Activated CD4-positive, alpha-beta T cell treated with anti-CD3 and anti-CD28 coated beads, Interleukin-2, amount 10 ng/mL, durations not matched to agents 7 days and 5 days (primary cell): ENCODE measurements around the gene OSR1. TPM values are rescaled to one million over a fixed set of nuclear protein-coding genes. Genes with fewer than 3 reads are reported as not detected.

ENCODE experiments used
- CTCF ChIA-PET: fragments of 350-600 bp; sonication (Branson Sonifier 250); formaldehyde crosslinking; loops from one replicate; lab custom pipeline; 2021; ENCODE audit warnings: antibody characterized with exemption; lab: Charles Lee
- POLR2A ChIA-PET: fragments of 350-600 bp; sonication (Branson Sonifier 250); formaldehyde crosslinking; loops from one replicate; lab custom pipeline; 2021; ENCODE audit warnings: antibody characterized with exemption; lab: Charles Lee
- DNase-seq: peaks from one replicate; pipeline ENCODE4 v3.0.0-alpha.2; 2020
- H3K27ac Mint-ChIP-seq: one replicate; pipeline ENCODE4 v1.8.0; 2021; ENCODE audit warnings: mild to moderate bottlenecking, moderate library complexity, mixed read lengths
- H3K27me3 Mint-ChIP-seq: one replicate; pipeline ENCODE4 v1.8.0; 2021; ENCODE audit warnings: mixed read lengths
- H3K36me3 Mint-ChIP-seq: one replicate; pipeline ENCODE4 v1.8.0; 2021; ENCODE audit warnings: low read depth, mixed read lengths
- H3K4me1 Mint-ChIP-seq: one replicate; pipeline ENCODE4 v1.8.0; 2021; ENCODE audit warnings: mixed read lengths
- H3K4me3 Mint-ChIP-seq: one replicate; pipeline ENCODE4 v1.8.0; 2021; ENCODE audit warnings: mild to moderate bottlenecking, moderate library complexity, mixed read lengths
- H3K9me3 Mint-ChIP-seq: one replicate; pipeline ENCODE4 v1.8.0; 2021; ENCODE audit warnings: mixed read lengths
- total RNA-seq, 2 experiments: library from RNA; stranded (reverse); gene quantifications; one replicate each; pipeline ENCODE4 v1.2.3, GENCODE V29; 2021

The OSR1 gene
- total RNA-seq, 2 experiments from 2014 or later: not detected

DNA sequence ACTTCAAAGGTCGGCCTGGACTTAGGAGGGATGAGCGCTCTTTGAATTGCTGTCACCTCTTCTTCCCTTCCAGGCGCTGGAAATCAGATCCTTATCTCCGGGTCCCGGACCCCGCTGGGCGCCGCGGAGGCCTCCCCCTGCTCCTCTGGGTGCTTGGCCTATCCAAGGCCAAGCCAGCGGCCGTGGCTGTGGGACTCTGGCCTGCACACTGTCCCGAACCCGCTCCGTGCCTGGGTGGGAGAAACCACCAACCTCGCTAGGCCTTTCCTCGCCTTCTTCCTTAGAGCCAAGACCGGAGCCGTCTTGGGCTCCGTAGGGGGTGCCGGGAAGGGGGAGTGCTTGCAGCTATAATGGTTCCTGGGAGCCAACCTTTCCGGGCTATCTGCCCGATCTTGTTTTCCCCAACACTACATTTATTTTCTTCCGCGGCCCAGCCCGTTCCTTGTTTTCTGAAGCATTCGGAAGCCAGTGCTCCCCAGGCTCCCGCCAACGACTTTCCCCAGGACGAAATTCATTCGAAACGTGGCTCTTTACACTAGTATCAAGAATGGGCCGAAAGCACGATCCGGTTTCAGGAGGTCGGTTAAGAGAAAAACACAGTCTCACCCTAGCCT, 2.4 kb downstream of the OSR1 start:
- Mint-ChIP-seq H3K27ac (peak overlapping the region; percentile 41), H3K4me3 (peak overlapping the region; percentile 30), H3K9me3 (peaks cover 2% of the 10 kb centered on the region), H3K27me3 (peaks cover 91% of the 10 kb centered on the region), H3K4me1 (peaks cover 26% of the 10 kb centered on the region), H3K36me3 (peaks cover 7% of the 10 kb centered on the region)
- DNase-seq: no peak
- CTCF ChIA-PET: interaction anchor here (1.4 kb wide), 2 partner anchors 13 to 16 kb away, joined by 3 read pairs; no protein-coding TSS in a partner anchor
- POLR2A ChIA-PET: no interaction called here

DNA sequence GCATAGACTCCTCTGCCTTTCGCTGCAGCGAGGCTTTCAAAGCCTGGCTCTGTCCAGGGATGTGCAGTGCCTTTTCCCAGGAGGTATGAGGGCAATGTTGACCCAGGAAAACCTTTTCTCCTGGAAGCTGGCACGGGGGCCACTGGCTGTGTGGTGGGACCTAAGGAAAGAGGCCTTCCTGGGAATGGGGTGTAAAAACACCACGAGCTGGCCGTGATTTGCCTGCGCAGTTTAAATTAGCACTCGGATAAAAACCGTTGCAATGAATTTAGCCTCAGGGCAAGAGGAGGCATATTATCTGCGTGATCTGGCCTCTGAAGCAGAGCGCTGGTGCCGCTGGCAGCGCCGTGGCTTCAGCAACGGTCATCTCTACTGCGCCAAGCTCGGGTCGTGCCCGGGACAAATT, 3.0 kb downstream of the OSR1 start:
- POLR2A ChIA-PET: no interaction called here
- Mint-ChIP-seq H3K36me3 (peaks cover 7% of the 10 kb centered on the region), H3K9me3 (peaks cover 2% of the 10 kb centered on the region), H3K4me3 (peak overlapping the region; percentile 12), H3K27ac (no peak overlapping the region), H3K27me3 (peaks cover 90% of the 10 kb centered on the region), H3K4me1 (peaks cover 26% of the 10 kb centered on the region)
- CTCF ChIA-PET: interaction anchor here (1.4 kb wide), 2 partner anchors 13 to 16 kb away, joined by 3 read pairs; no protein-coding TSS in a partner anchor
- no peak for DNase-seq

DNA sequence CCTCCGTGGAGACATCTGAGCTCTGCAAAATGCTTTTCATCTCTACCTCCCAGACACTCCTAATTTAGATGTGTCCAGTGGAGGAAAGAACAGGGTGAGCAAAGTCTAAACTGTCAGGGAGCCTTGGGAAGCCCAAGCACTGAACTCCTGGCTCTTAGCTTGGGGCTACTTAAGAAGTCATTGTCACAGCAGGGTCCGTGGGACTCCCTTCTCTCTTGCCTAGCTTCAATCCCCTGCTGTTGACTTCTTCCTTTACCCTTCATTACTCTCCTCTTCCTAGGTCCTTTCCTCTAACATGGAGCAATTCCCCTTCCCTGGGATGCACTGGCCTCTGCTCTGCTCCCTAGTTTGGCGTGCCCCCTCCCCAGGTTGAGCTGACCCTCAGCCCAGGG, 3.4 kb downstream of the OSR1 start:
- peaks cover 88% of the 10 kb centered on the region for H3K27me3 Mint-ChIP-seq
- no peak for DNase-seq
- H3K4me3 Mint-ChIP-seq: no peak overlapping the region
- H3K36me3 Mint-ChIP-seq: peaks cover 7% of the 10 kb centered on the region
- H3K4me1 Mint-ChIP-seq: peaks cover 26% of the 10 kb centered on the region
- H3K9me3 Mint-ChIP-seq: peaks cover 2% of the 10 kb centered on the region
- ChIA-PET POLR2A (no interaction called here), CTCF (interaction anchor here (1.1 to 1.4 kb wide), 3 partner anchors 9 to 17 kb away, joined by 3 read pairs; no protein-coding TSS in a partner anchor)
- H3K27ac Mint-ChIP-seq: no peak overlapping the region

DNA sequence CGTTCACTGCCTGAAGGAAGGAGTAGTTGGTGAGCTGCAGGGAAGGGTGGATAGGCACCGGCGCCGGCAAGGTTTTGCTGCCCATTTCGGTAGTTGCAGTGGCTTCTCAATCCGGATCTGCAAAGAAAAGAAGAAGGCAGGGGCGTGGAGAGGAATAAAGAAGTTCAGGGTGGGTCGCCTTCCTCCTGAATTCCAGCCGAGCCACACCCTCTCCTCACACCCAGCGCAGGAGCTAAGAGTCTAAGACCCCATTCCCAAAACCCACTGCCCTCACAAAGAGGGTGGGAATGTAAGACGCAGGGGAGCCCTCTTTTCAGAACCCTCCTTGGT, 4.7 kb downstream of the OSR1 start:
- Mint-ChIP-seq H3K4me1 (peaks cover 28% of the 10 kb centered on the region), H3K9me3 (peaks cover 2% of the 10 kb centered on the region), H3K4me3 (no peak overlapping the region), H3K36me3 (peaks cover 7% of the 10 kb centered on the region), H3K27me3 (peaks cover 87% of the 10 kb centered on the region), H3K27ac (no peak overlapping the region)
- no peak for DNase-seq
- POLR2A ChIA-PET: no interaction called here
- CTCF ChIA-PET: no interaction called here

DNA sequence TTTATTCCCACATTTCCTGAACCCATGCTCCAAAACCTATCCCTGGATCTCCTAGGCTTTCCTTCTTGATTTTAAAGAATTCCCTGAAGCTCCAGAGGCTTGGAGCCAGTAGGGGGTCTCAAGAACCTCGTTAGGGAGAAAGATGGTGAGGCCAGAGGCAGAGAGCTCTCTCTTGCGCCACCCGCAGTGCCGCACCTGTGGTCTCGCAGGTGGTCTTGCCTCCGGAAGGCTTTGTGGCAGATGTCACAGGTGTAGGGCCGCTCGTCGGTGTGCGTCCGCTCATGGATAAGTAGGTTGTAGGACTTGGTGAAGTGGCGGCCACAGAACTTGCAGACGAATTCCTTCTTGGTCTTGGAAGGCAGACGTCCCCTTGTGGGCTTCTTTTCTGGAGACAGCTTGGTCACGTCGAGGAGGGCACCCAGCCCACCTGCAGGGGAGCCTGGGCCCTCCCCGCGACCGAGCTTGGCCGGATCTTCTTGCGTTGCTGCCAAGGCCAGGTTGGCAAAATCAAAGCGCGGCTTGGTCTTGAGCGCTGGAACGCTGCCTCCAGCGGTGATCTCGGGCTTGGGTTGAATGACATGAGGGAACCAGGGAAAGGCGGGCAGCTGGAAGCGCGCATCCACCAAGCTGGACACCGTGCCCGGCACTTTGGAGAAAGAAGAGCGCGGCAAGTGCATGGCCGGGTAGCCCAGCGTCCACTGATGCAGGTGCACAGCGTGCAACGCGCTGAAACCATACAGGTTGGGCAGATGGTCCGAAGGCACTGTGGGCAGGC, 5.3 kb downstream of the OSR1 start:
- peaks cover 7% of the 10 kb centered on the region for H3K36me3 Mint-ChIP-seq
- no peak for DNase-seq
- H3K4me1 Mint-ChIP-seq: peaks cover 31% of the 10 kb centered on the region
- CTCF ChIA-PET: no interaction called here
- peaks cover 2% of the 10 kb centered on the region for H3K9me3 Mint-ChIP-seq
- H3K4me3 Mint-ChIP-seq: no peak overlapping the region
- POLR2A ChIA-PET: no interaction called here
- no peak overlapping the region for H3K27ac Mint-ChIP-seq
- H3K27me3 Mint-ChIP-seq: peaks cover 86% of the 10 kb centered on the region

DNA sequence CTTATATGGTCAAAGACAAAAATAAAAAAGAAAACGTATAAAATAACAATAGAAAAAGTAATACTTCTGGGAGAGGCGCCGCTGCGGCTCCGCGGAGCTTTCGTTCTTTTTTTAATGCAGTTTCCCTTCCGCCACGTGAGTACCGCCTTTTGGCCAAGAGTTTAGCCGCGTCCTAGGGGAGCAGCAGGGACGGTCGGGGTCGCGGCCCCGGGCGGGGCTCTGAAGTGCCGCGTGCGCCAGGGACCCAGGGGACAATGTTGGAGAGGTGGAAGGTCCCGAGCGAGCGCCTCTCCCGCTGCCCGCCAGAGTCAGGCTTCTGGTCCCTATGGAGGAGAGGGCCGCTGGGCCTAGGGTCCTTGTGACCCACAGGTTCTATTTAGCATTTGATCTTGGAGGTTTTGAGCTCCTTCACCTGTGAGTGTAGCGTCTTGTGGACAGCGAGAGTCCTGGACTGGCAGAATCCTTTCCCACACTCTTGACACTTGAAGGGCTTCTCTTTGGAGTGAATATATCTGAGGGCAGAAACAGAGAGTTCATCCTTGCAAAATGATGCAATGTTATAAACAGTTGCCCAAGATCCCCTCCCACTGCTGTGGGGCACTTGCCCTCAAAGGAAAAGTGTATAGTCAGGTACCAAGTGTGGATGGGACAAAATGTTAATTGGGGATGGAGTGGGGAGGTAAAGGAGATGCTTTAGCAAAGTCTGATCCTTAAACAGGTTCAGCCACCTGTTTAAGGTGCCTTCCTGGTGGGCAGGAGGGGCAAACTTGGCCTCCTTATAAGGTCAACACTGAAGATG, 6.3 kb downstream of the OSR1 start:
- POLR2A ChIA-PET: no interaction called here
- H3K36me3 Mint-ChIP-seq: peaks cover 7% of the 10 kb centered on the region
- no peak overlapping the region for H3K4me3 Mint-ChIP-seq
- no peak overlapping the region for H3K27ac Mint-ChIP-seq
- DNase-seq: no peak
- H3K27me3 Mint-ChIP-seq: peaks cover 75% of the 10 kb centered on the region
- CTCF ChIA-PET: interaction anchor here (1.3 kb wide), 2 partner anchors 9 to 10 kb away, joined by 4 to 5 read pairs; no protein-coding TSS in a partner anchor
- H3K4me1 Mint-ChIP-seq: peaks cover 32% of the 10 kb centered on the region
- peaks cover 2% of the 10 kb centered on the region for H3K9me3 Mint-ChIP-seq

DNA sequence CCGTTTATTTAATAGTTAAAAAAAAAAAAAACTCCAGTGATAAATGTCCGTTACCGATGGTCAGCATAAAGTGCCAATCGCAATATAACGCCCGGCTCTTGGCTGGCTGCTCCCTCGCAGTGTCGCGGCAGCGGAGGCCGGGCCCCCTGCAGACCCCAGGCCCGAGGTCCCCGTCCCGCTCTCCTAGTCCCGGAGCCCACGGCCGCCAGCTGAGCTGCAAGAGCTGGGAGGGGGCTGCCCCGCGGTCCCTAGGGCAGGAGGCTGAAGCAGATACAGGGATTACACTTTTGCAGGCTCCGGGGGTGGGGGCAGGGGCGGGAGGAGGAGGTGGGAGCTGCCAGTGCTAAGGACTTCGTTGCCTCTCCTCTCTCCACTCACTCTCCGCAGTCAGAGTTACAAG, 6.9 kb downstream of the OSR1 start:
- H3K9me3 Mint-ChIP-seq: no peaks in the 10 kb centered on the region
- H3K36me3 Mint-ChIP-seq: peaks cover 7% of the 10 kb centered on the region
- H3K27ac Mint-ChIP-seq: no peak overlapping the region
- H3K27me3 Mint-ChIP-seq: peaks cover 69% of the 10 kb centered on the region
- no peak overlapping the region for H3K4me3 Mint-ChIP-seq
- peaks cover 32% of the 10 kb centered on the region for H3K4me1 Mint-ChIP-seq
- DNase-seq: no peak
- CTCF ChIA-PET: interaction anchor here (1.3 kb wide), 2 partner anchors 9 to 10 kb away, joined by 4 to 5 read pairs; no protein-coding TSS in a partner anchor
- POLR2A ChIA-PET: no interaction called here

DNA sequence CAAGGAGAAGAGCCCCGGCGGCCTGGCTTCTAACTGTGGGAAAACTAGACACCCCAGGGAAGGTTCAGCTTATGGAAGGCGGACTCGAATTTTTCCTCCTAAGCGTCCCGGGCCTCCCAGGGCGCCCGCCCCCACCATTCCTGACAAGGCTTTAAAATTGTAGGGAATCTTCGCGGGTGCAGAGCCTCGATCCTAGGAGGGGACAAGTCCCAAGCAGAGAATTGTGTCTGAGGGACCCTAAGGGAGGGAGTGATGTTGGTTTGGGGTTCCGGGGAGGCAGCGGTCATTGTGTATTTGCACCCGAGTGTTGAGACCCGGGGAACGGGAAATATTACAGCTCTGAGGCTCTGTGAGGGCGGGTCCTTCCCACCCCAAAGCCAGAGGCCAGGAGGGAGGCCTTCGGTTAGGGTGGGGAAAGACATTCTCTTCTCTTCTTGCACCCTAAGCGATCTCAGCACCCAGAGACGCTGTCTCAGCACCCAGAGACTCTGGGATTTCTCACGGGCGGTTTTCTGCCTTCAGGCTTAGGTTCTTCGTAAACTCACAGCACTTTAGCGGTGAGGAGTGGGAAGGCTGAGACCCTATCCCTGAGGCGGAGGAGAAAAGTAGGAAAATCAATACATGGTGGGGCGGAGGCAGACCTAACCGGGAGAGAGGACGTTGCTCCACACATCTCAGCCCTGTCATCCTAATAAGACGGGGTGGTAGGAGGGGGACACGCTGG, 7.6 kb downstream of the OSR1 start:
- peaks cover 7% of the 10 kb centered on the region for H3K36me3 Mint-ChIP-seq
- H3K4me3 Mint-ChIP-seq: peak overlapping the region; percentile 44
- ChIA-PET CTCF (interaction anchor here (0.5 to 1.2 kb wide), 4 partner anchors 9 to 542 kb away, joined by 3 to 7 read pairs (median 4); no protein-coding TSS in a partner anchor), POLR2A (no interaction called here)
- peak overlapping the region; percentile 5 for H3K27ac Mint-ChIP-seq
- peaks cover 63% of the 10 kb centered on the region for H3K27me3 Mint-ChIP-seq
- peaks cover 32% of the 10 kb centered on the region for H3K4me1 Mint-ChIP-seq
- H3K9me3 Mint-ChIP-seq: no peaks in the 10 kb centered on the region
- no peak for DNase-seq

DNA sequence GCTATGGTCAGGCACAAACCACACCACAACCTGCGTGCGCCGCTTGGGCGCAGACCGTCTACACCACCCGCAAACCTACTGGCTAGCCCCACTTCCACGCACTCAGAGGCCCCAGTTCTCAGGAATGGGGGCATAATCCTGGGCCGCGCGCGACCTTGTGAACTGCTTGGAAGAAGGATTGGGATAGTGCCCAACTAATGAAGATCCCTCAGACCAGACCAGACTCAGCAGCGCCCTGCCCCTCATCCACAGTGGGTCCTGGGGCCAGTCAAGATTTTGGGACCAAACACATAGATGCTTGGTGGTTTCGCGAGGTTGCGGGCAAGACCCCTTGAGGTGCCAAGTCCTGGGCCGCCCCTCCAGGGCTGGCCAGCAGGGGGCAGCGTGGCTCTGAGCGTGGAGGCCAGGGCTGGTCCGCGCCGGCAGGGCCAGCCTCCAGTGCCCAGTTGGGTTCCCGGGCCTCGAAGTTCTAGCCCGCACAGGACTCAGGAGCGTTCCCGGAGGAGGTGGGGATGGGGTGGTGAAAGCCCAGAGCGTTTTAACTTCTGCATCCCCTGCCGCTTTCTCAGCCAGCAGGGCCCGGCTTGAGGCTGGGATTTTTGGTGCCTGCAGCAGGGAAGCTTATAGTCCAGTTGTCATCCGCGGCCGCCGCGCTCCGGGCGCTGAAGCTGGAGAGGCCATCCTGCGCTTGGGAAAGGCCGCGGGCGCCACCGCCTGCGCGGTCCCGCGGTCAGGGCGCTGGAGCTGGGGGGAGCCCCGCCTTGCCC, 8.3 kb downstream of the OSR1 start:
- peaks cover 11% of the 10 kb centered on the region for H3K36me3 Mint-ChIP-seq
- CTCF ChIA-PET: interaction anchor here (0.8 to 2.9 kb wide), 4 partner anchors 9 to 514 kb away, joined by 3 to 15 read pairs (median 6); partner anchors contain the start of gene OSR1
- no peak overlapping the region for H3K4me3 Mint-ChIP-seq
- H3K9me3 Mint-ChIP-seq: peaks cover 2% of the 10 kb centered on the region
- peaks cover 57% of the 10 kb centered on the region for H3K27me3 Mint-ChIP-seq
- H3K27ac Mint-ChIP-seq: no peak overlapping the region
- DNase-seq: peak; percentile 46
- POLR2A ChIA-PET: interaction anchor here (0.6 kb wide), 1 partner anchor 597 kb away, joined by 3 read pairs; no protein-coding TSS in a partner anchor
- peaks cover 32% of the 10 kb centered on the region for H3K4me1 Mint-ChIP-seq

DNA sequence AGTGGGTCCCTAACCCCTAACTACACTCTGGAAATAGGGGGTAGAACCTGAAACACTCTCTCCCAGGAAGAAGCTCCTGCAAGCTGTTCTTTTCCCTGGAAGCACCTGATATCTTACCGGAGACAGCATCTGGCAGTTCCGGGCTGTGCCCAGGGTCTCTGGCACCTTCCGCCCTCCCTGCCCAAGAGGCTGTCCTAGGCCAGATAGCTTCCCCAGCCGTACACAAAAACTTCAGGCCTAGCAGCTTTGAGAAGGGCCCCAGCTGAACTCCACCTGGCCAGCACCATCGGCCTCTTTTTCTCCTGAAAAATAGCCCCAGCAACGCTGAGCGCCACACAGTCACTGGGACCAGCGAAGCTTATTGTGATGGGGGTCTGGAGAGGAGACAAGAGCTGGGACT, 9.7 kb downstream of the OSR1 start:
- DNase-seq: no peak
- Mint-ChIP-seq H3K27ac (peak overlapping the region; percentile 99), H3K9me3 (peaks cover 2% of the 10 kb centered on the region), H3K36me3 (peaks cover 13% of the 10 kb centered on the region), H3K4me3 (peak overlapping the region; percentile 86), H3K27me3 (peaks cover 43% of the 10 kb centered on the region), H3K4me1 (peaks cover 32% of the 10 kb centered on the region)
- CTCF ChIA-PET: interaction anchor here (1.4 to 2.9 kb wide), 2 partner anchors 10 to 11 kb away, joined by 4 to 15 read pairs; partner anchors contain the start of gene OSR1
- POLR2A ChIA-PET: no interaction called here
